Naive B cell (primary cell): Measurements from ENCODE around the gene AFF3. TPM values are rescaled to one million over a fixed set of nuclear protein-coding genes. Genes with fewer than 3 reads are reported as not detected.

Experiments
- ATAC-seq, 2 donors: fragments of 150-1000 bp; cut with Tn5 transposase; 2 replicates each; pipeline ENCODE4 v1.10.0; 2021; ENCODE audit warnings: low read depth in 2 of 2, mild to moderate bottlenecking in 2 of 2, moderate library complexity in 2 of 2
- DNase-seq: peaks from one replicate; pipeline ENCODE4 v3.0.0; 2022
- H3K27ac Mint-ChIP-seq, 6 donors: one replicate each; pipeline ENCODE4 v1.8.0; 2020 to 2022; ENCODE audit warnings: mild to moderate bottlenecking in 6 of 6, mixed read lengths in 6 of 6, moderate library complexity in 5 of 6, inconsistent platforms in 2 of 6
- H3K27me3 Mint-ChIP-seq, 3 donors: one replicate each; pipeline ENCODE4 v1.8.0; 2021 to 2022; ENCODE audit warnings: mixed read lengths in 3 of 3, mild to moderate bottlenecking in 1 of 3
- H3K36me3 Mint-ChIP-seq, 2 donors: one replicate each; pipeline ENCODE4 v1.8.0; 2020 to 2022; ENCODE audit warnings: mixed read lengths in 2 of 2, inconsistent platforms in 1 of 2, mild to moderate bottlenecking in 1 of 2
- H3K4me1 Mint-ChIP-seq, 3 donors: one replicate each; pipeline ENCODE4 v1.8.0; 2020 to 2022; ENCODE audit warnings: mixed read lengths in 3 of 3, inconsistent platforms in 1 of 3, mild to moderate bottlenecking in 1 of 3, moderate library complexity in 1 of 3
- H3K4me3 Mint-ChIP-seq, 8 donors: one replicate each; pipeline ENCODE4 v1.8.0; 2020 to 2022; ENCODE audit warnings: mild to moderate bottlenecking in 8 of 8, mixed read lengths in 8 of 8, moderate library complexity in 8 of 8, inconsistent platforms in 2 of 8
- H3K9me3 Mint-ChIP-seq, 7 donors: one replicate each; pipeline ENCODE4 v1.8.0; 2020 to 2022; ENCODE audit warnings: mixed read lengths in 7 of 7, mild to moderate bottlenecking in 5 of 7, inconsistent platforms in 2 of 7, moderate library complexity in 1 of 7
- polyA plus RNA-seq, 6 donors: library from polyadenylated mRNA; unstranded; fragments of 300-500 nt; fragmentation: Illumina TruSeq; gene quantifications; one replicate each; pipeline ENCODE4 v1.2.3, GENCODE V29; 2021; ENCODE audit warnings: low read depth in 6 of 6

Gene AFF3
- polyA plus RNA-seq, 6 donors from 2014 or later, result 43.8 to 255 (median 96.8) TPM

DNA sequence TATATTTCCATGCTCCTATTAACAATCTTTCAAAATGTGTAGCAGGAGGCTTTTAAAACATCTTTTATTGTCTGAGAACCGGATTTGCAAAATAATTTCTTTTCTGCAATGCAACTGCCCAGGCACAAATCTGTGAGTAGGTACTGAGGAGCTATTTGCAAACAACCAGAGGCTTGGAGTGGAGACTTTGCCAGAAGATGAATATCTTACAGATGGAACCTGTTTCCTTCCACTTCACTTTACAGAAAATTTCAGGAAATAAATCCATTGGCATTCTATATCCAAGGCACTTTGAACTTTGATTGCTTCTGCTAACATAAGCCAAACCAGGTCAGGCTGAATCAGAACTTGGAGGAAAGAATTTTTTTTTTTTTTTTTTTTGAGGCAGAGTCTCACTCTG lies 415.2 kb downstream of the AFF3 start:
- H3K36me3 Mint-ChIP-seq, result peaks cover 19 to 42% of the 10 kb centered on the region in 2 donors
- no peak overlapping the region for H3K4me3 Mint-ChIP-seq
- no peak for DNase-seq
- H3K27ac Mint-ChIP-seq, result peak overlapping the region in 2 of 6 donors; percentile 10 to 33
- ATAC-seq, result no peak
- no peaks in the 10 kb centered on the region for H3K27me3 Mint-ChIP-seq
- H3K9me3 Mint-ChIP-seq, result peaks cover 7 to 23% (median 18%) of the 10 kb centered on the region in 7 donors
- peaks cover 0 to 4% (median 0%) of the 10 kb centered on the region in 3 donors for H3K4me1 Mint-ChIP-seq

- peaks cover 11 to 28% (median 23%) of the 10 kb centered on the region in 7 donors for H3K9me3 Mint-ChIP-seq
- H3K27me3 Mint-ChIP-seq, result no peaks in the 10 kb centered on the region
- H3K27ac Mint-ChIP-seq, result peak overlapping the region in 1 of 6 donors; percentile 33
- no peak overlapping the region for H3K4me3 Mint-ChIP-seq
- DNase-seq (no peak), ATAC-seq (no peak)
- peaks cover 0 to 6% (median 0%) of the 10 kb centered on the region in 3 donors for H3K4me1 Mint-ChIP-seq
- H3K36me3 Mint-ChIP-seq, result peaks cover 24 to 47% of the 10 kb centered on the region in 2 donors
Observed at GRCh38 chr2:99726691-99727090, 415.7 kb downstream of the AFF3 start.

GRCh38 chr2:99725820-99726219 lies 416.6 kb downstream of the AFF3 start:
- Mint-ChIP-seq H3K4me1 (peaks cover 0 to 8% (median 0%) of the 10 kb centered on the region in 3 donors), H3K27me3 (no peaks in the 10 kb centered on the region), H3K4me3 (no peak overlapping the region), H3K36me3 (peaks cover 29 to 51% of the 10 kb centered on the region in 2 donors), H3K9me3 (peaks cover 14 to 31% (median 26%) of the 10 kb centered on the region in 7 donors), H3K27ac (no peak overlapping the region)
- no peak for DNase-seq
- no peak for ATAC-seq

GRCh38 chr2:99722476-99722875 lies 419.9 kb downstream of the AFF3 start:
- H3K27ac Mint-ChIP-seq, result peak overlapping the region in 1 of 6 donors; percentile 54
- peaks cover 0 to 8% (median 0%) of the 10 kb centered on the region in 3 donors for H3K4me1 Mint-ChIP-seq
- H3K9me3 Mint-ChIP-seq, result peaks cover 14 to 31% (median 26%) of the 10 kb centered on the region in 7 donors
- DNase-seq (no peak), ATAC-seq (no peak)
- H3K36me3 Mint-ChIP-seq, result peaks cover 29 to 64% of the 10 kb centered on the region in 2 donors
- no peak overlapping the region for H3K4me3 Mint-ChIP-seq
- no peaks in the 10 kb centered on the region for H3K27me3 Mint-ChIP-seq

- no peak for DNase-seq
- peaks cover under 1 to 9% (median 3%) of the 10 kb centered on the region in 3 donors for H3K4me1 Mint-ChIP-seq
- no peaks in the 10 kb centered on the region for H3K27me3 Mint-ChIP-seq
Observed at GRCh38 chr2:99719102-99719501, 423.3 kb downstream of the AFF3 start.

GRCh38 chr2:99715956-99716355 lies 426.4 kb downstream of the AFF3 start:
- Mint-ChIP-seq H3K36me3 (peaks cover 15 to 46% of the 10 kb centered on the region in 2 donors), H3K9me3 (no peaks in the 10 kb centered on the region), H3K27ac (peak overlapping the region in 2 of 6 donors; percentile 47 to 79), H3K27me3 (no peaks in the 10 kb centered on the region), H3K4me1 (peaks cover 7 to 17% (median 13%) of the 10 kb centered on the region in 3 donors), H3K4me3 (no peak overlapping the region)
- DNase-seq, result no peak
- ATAC-seq, result no peak

More at GRCh38 chr2:99719102-99719501, 423.3 kb downstream of the AFF3 start:
- H3K4me3 Mint-ChIP-seq, result no peak overlapping the region
- no peak for ATAC-seq
- peak overlapping the region in 1 of 6 donors; percentile 4 for H3K27ac Mint-ChIP-seq
- H3K36me3 Mint-ChIP-seq, result peaks cover 33 to 60% of the 10 kb centered on the region in 2 donors
- peaks cover 14 to 26% (median 24%) of the 10 kb centered on the region in 7 donors for H3K9me3 Mint-ChIP-seq

GRCh38 chr2:99714349-99714748 lies 428.0 kb downstream of the AFF3 start:
- Mint-ChIP-seq H3K36me3 (peaks cover 15 to 35% of the 10 kb centered on the region in 2 donors), H3K27me3 (no peaks in the 10 kb centered on the region), H3K27ac (peak overlapping the region in 2 of 6 donors; percentile 31 to 47), H3K9me3 (no peaks in the 10 kb centered on the region), H3K4me1 (peaks cover 17 to 25% (median 20%) of the 10 kb centered on the region in 3 donors), H3K4me3 (no peak overlapping the region)
- DNase-seq (no peak), ATAC-seq (no peak)

DNA sequence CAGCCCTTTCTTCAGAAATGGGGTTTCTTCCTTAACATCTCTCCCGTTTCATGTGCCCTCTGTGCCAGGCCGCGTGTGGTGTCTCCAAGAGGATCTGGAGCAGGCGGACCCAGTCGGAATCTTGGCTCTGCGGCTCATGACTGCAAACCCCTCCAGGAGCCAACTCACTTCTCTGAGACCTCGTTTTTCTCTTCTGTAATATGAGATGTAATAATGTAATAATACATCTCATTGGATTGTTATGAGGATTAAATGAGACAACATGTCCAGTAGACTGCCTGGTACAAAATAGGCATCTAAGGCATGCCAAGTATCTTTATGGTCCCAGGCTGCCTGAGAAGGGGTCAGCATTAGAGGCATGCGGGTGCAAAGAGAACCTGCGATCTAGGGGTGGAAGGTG lies 431.2 kb downstream of the AFF3 start:
- Mint-ChIP-seq H3K27ac (peak overlapping the region in 4 of 6 donors; percentile 8 to 65 (median 55)), H3K9me3 (no peaks in the 10 kb centered on the region), H3K27me3 (no peaks in the 10 kb centered on the region), H3K4me3 (no peak overlapping the region), H3K36me3 (peaks cover 15 to 19% of the 10 kb centered on the region in 2 donors), H3K4me1 (peaks cover 33 to 37% (median 35%) of the 10 kb centered on the region in 3 donors)
- DNase-seq (no peak), ATAC-seq (no peak)

GRCh38 chr2:99710721-99711120 lies 431.7 kb downstream of the AFF3 start:
- Mint-ChIP-seq H3K27me3 (no peaks in the 10 kb centered on the region), H3K4me3 (no peak overlapping the region)
- no peak for ATAC-seq

DNA sequence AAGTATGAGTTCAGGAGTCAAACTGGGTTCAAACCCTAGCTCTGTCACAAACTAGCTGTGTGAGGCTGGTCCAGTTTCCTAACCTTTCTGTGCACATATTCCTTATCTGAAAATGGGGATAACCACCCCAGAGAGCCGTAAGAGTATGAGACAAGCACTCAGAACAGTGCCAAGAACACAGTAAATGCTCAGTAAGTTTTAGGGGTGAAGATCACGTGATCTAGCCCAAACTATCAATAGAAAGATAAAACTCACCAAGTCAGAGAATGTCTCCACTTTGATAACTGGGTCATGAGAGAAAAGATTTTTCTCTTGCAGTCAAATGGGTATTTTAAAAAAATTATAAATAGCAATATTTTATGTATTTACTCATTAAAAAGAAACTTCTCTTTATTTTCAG lies 433.2 kb downstream of the AFF3 start:
- Mint-ChIP-seq H3K4me3 (no peak overlapping the region), H3K27ac (peak overlapping the region in 2 of 6 donors; percentile 65 to 88), H3K9me3 (no peaks in the 10 kb centered on the region), H3K36me3 (peaks cover 22 to 24% of the 10 kb centered on the region in 2 donors), H3K27me3 (no peaks in the 10 kb centered on the region), H3K4me1 (peaks cover 34 to 44% (median 40%) of the 10 kb centered on the region in 3 donors)
- ATAC-seq (no peak), DNase-seq (no peak)

More at GRCh38 chr2:99710721-99711120, 431.7 kb downstream of the AFF3 start:
- Mint-ChIP-seq H3K36me3 (peaks cover 15% of the 10 kb centered on the region in 2 donors), H3K4me1 (peaks cover 33 to 37% (median 35%) of the 10 kb centered on the region in 3 donors), H3K27ac (peak overlapping the region in 3 of 6 donors; percentile 27 to 74 (median 47)), H3K9me3 (no peaks in the 10 kb centered on the region)
- no peak for DNase-seq

DNA sequence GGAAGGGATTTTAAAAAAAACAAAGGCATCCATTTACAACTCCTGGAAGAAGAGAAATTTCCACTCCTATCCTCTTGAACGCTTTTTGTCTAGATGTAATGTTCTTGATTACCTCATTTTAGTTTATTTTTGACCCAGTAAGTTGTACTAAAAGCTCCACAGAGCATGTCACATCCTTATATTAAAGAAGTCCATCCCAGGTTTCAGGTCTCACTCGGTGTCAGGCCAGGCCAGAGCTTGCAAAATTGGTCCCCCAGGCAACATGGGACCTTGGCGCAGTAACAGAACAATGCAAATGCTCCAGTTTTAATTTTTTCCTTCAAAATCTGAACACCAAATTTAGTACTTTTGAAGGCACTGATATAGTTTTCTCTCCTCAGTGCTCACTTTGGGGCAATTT lies 434.2 kb downstream of the AFF3 start:
- Mint-ChIP-seq H3K9me3 (no peaks in the 10 kb centered on the region), H3K27me3 (no peaks in the 10 kb centered on the region), H3K27ac (peak overlapping the region in 4 of 6 donors; percentile 6 to 94 (median 60)), H3K4me1 (peaks cover 29 to 40% (median 35%) of the 10 kb centered on the region in 3 donors), H3K36me3 (peaks cover 24 to 27% of the 10 kb centered on the region in 2 donors), H3K4me3 (no peak overlapping the region)
- no peak for DNase-seq
- ATAC-seq, result no peak

DNA sequence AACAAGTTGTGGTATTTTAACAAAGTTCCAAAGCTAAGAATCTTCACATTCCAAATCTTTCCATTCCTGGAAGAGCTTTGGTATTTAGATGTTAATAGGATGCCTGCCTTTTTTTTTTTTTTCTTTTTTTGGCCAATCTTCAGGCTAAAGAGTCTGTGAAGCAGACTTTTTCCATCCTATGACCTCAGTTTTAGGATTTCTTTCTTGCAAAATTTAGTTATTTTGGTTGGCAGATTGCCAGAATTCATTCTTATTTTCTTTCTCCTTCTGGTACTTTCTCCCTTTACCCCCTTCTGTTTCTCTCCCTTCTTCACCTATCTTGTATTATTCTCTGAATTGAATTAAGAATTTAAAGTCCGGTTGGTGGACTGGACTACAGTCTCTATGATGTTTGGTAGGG lies 434.8 kb downstream of the AFF3 start:
- Mint-ChIP-seq H3K27ac (peak overlapping the region; percentile 14 to 94 (median 60)), H3K4me3 (no peak overlapping the region), H3K9me3 (no peaks in the 10 kb centered on the region), H3K36me3 (peaks cover 18 to 23% of the 10 kb centered on the region in 2 donors), H3K4me1 (peaks cover 29 to 43% (median 31%) of the 10 kb centered on the region in 3 donors), H3K27me3 (no peaks in the 10 kb centered on the region)
- DNase-seq (no peak), ATAC-seq (no peak)

- Mint-ChIP-seq H3K27ac (peak overlapping the region in 4 of 6 donors; percentile 1 to 75 (median 46)), H3K4me1 (peaks cover 25 to 40% (median 27%) of the 10 kb centered on the region in 3 donors), H3K9me3 (no peaks in the 10 kb centered on the region), H3K27me3 (no peaks in the 10 kb centered on the region), H3K36me3 (peaks cover 16 to 19% of the 10 kb centered on the region in 2 donors), H3K4me3 (no peak overlapping the region)
- DNase-seq (no peak), ATAC-seq (peak in 1 of 2 donors; percentile 57)
Observed at GRCh38 chr2:99706735-99707134, 435.7 kb downstream of the AFF3 start.

- DNase-seq (no peak), ATAC-seq (no peak)
- no peaks in the 10 kb centered on the region for H3K9me3 Mint-ChIP-seq
- H3K36me3 Mint-ChIP-seq, result peaks cover 16 to 19% of the 10 kb centered on the region in 2 donors
- H3K27ac Mint-ChIP-seq, result no peak overlapping the region
- H3K27me3 Mint-ChIP-seq, result no peaks in the 10 kb centered on the region
- H3K4me1 Mint-ChIP-seq, result peaks cover 11 to 17% (median 12%) of the 10 kb centered on the region in 3 donors
- no peak overlapping the region for H3K4me3 Mint-ChIP-seq
Observed at GRCh38 chr2:99701503-99701902, 440.9 kb downstream of the AFF3 start.
